SK-N-SH (cell line): ENCODE data around the gene CSRP1. TPM values are rescaled to one million over a fixed set of nuclear protein-coding genes. Genes with fewer than 3 reads are reported as not detected.
"Not testable (repeated sequence)": the region's sequence is repeated elsewhere in the genome, so short reads cannot be mapped to it uniquely, and the experiment has no call there.

Source experiments
- CTCF ChIA-PET: fragments of 300-600, 350-600 bp; formaldehyde crosslinking; extraction: SDS; loops from one replicate; lab custom pipeline; 2021; lab: Yijun Ruan, JAX
- POLR2A ChIA-PET: fragments of 350-600 bp; sonication (Branson Sonifier 250); formaldehyde crosslinking; extraction: SDS; loops from one replicate; lab custom pipeline; 2020; ENCODE audit warnings: antibody characterized with exemption, inconsistent platforms; lab: Yijun Ruan, JAX
- DNase-seq: peaks from one replicate; pipeline ENCODE4 v3.0.0; 2012
- H2AFZ ChIP-seq: fragments of 200-600 bp; sonication (generic); 2 replicates; pipeline ENCODE4 v1.8.1; 2016; ENCODE audit warnings: antibody characterized with exemption, mild to moderate bottlenecking, low read depth
- H3F3A ChIP-seq: fragments of 200-600 bp; sonication (generic); replicated peaks from 2 replicates; pipeline ENCODE3; 2016; ENCODE audit warnings: antibody characterized with exemption, mild to moderate bottlenecking; ENCODE audit not compliant: insufficient read depth
- H3K27ac ChIP-seq, 2 experiments: fragments of 200-500 bp in 1 of 2; fragments of 200-600 bp in 1 of 2; sonication (Bioruptor generic) in 1 of 2; sonication (generic), shearing (Covaris generic) in 1 of 2; 2 replicates each; pipeline versions ENCODE4 v1.5.1 to v1.6.1; 2014 to 2016; ENCODE audit warnings: low read depth in 2 of 2, inconsistent platforms in 1 of 2, low read length in 1 of 2, mild to moderate bottlenecking in 1 of 2, mixed read lengths in 1 of 2
- H3K27me3 ChIP-seq: fragments of 200-600 bp; sonication (generic), shearing (Covaris generic); 2 replicates; pipeline ENCODE4 v1.6.1; 2016; ENCODE audit warnings: mixed run types; ENCODE audit not compliant: insufficient read depth
- H3K36me3 ChIP-seq, 2 experiments: fragments of 200-500 bp in 1 of 2; fragments of 200-600 bp in 1 of 2; sonication (Bioruptor generic) in 1 of 2; sonication (generic) in 1 of 2; replicated peaks in 1 of 2; 2 replicates each; pipeline versions ENCODE3 to v1.5.1; 2014 to 2016; ENCODE audit warnings: low read length in 1 of 2, mild to moderate bottlenecking in 1 of 2; ENCODE audit not compliant: insufficient read depth in 2 of 2, control insufficient read depth in 1 of 2
- H3K4me1 ChIP-seq, 2 experiments: fragments of 200-500 bp in 1 of 2; fragments of 200-600 bp in 1 of 2; sonication (Bioruptor generic) in 1 of 2; sonication (generic), shearing (Covaris generic) in 1 of 2; 2 replicates each; pipeline versions ENCODE4 v1.5.1 to v1.6.1; 2014 to 2016; ENCODE audit warnings: low read depth in 1 of 2, low read length in 1 of 2, mixed run types in 1 of 2; ENCODE audit not compliant: insufficient read depth in 2 of 2, control insufficient read depth in 1 of 2
- H3K4me2 ChIP-seq: fragments of 200-600 bp; sonication (generic), shearing (Covaris generic); 2 replicates; pipeline ENCODE4 v1.6.1; 2017; ENCODE audit warnings: mixed run types
- H3K4me3 ChIP-seq, 2 experiments: fragments of 200-500 bp in 1 of 2; fragments of 200-600 bp in 1 of 2; sonication (Bioruptor generic) in 1 of 2; sonication (generic), shearing (Covaris generic) in 1 of 2; 2 replicates each; pipeline versions ENCODE4 v1.5.1 to v1.8.1; 2014 to 2016; ENCODE audit warnings: low read depth in 2 of 2, inconsistent platforms in 1 of 2, low read length in 1 of 2, mild to moderate bottlenecking in 1 of 2, mixed read lengths in 1 of 2, moderate library complexity in 1 of 2
- H3K79me2 ChIP-seq: fragments of 200-600 bp; sonication (generic); 2 replicates; pipeline ENCODE4 v1.8.1; 2017; ENCODE audit warnings: mild to moderate bottlenecking; ENCODE audit not compliant: insufficient read depth
- H3K9ac ChIP-seq: fragments of 200-600 bp; sonication (generic); 2 replicates; pipeline ENCODE4 v1.6.1; 2017; ENCODE audit warnings: mixed run types
- H3K9me2 ChIP-seq: fragments of 200-600 bp; sonication (generic); 2 replicates; pipeline ENCODE4 v1.6.1; 2017; ENCODE audit warnings: mixed run types
- H3K9me3 ChIP-seq: fragments of 200-600 bp; sonication (generic); 2 replicates; pipeline ENCODE4 v1.6.1; 2017; ENCODE audit warnings: mixed run types, mild to moderate bottlenecking, moderate library complexity
- H4K20me1 ChIP-seq: fragments of 200-600 bp; sonication (generic); 2 replicates; pipeline ENCODE4 v1.6.1; 2017; ENCODE audit warnings: mild to moderate bottlenecking, mixed run types; ENCODE audit not compliant: insufficient read depth
- CHD2 ChIP-seq: fragments of 150-350 bp; IDR thresholded peaks from 2 replicates; pipeline ENCODE4 v1.6.1; 2018; ENCODE audit warnings: low read length; ENCODE audit not compliant: partially characterized antibody
- ELF1 ChIP-seq: IDR thresholded peaks from 2 replicates; pipeline ENCODE4 v1.4.0; 2012
- MEF2A ChIP-seq: IDR thresholded peaks from 2 replicates; pipeline ENCODE4 v1.4.0; 2012; ENCODE audit warnings: low read depth, borderline replicate concordance
- NRF1 ChIP-seq: IDR thresholded peaks from 2 replicates; pipeline ENCODE4 v1.6.1; 2012; ENCODE audit warnings: low read depth, mild to moderate bottlenecking, low read length
- POLR2AphosphoS5 ChIP-seq: IDR thresholded peaks from 2 replicates; pipeline ENCODE4 v1.6.1; 2012; ENCODE audit warnings: low read depth, low read length
- RXRA ChIP-seq: IDR thresholded peaks from 2 replicates; pipeline ENCODE4 v1.4.0; 2012; ENCODE audit warnings: low read depth, mild to moderate bottlenecking, borderline replicate concordance
- SIN3A ChIP-seq: IDR thresholded peaks from 2 replicates; pipeline ENCODE4 v1.6.1; 2012; ENCODE audit warnings: low read depth, mild to moderate bottlenecking, low read length, moderate library complexity, borderline replicate concordance
- TCF12 ChIP-seq: IDR thresholded peaks from 2 replicates; pipeline ENCODE4 v1.4.0; 2012
- TEAD4 ChIP-seq: IDR thresholded peaks from 2 replicates; pipeline ENCODE4 v1.4.0; 2012; ENCODE audit warnings: mild to moderate bottlenecking, borderline replicate concordance; ENCODE audit not compliant: insufficient read depth
- YY1 ChIP-seq: IDR thresholded peaks from 2 replicates; pipeline ENCODE4 v1.4.0; 2012; ENCODE audit warnings: low read depth, mild to moderate bottlenecking
- WGBS: methylation state at CpG from one replicate; pipeline ENCODE4 v1.1.6; 2017; ENCODE audit warnings: low lambda C conversion rate; 5-methylcytosine and 5-hydroxymethylcytosine counted together
- polyA plus RNA-seq, 3 experiments: library from polyadenylated mRNA; depleted of rRNA; stranded (reverse); fragments of >200 nt; gene quantifications; 2 replicates each; pipeline ENCODE4 v1.2.3, GENCODE V29; 2012
- TF ChIP-seq, protein P1 (sequence below): IDR thresholded peaks from 2 replicates; pipeline ENCODE4 v1.4.0; 2012; ENCODE audit warnings: low read depth
- TF ChIP-seq, protein P2 (sequence below): fragments of 150-350 bp; IDR thresholded peaks from 2 replicates; pipeline ENCODE4 v1.6.1; 2016; ENCODE audit warnings: mild to moderate bottlenecking, low read depth, low read length
- TF ChIP-seq, protein P3 (sequence below): IDR thresholded peaks from 2 replicates; pipeline ENCODE4 v1.6.1; 2012; ENCODE audit warnings: mild to moderate bottlenecking, low read depth, low read length, moderate library complexity
- TF ChIP-seq, protein P4 (sequence below): fragments of 150-350 bp; IDR thresholded peaks from 2 replicates; pipeline ENCODE4 v1.6.1; 2017; ENCODE audit warnings: antibody characterized with exemption, low read length, low read depth, borderline replicate concordance

CSRP1 gene
- polyA plus RNA-seq, 1 of the 3 experiments (the other 2 are of a cell fraction): 373 TPM

DNA sequence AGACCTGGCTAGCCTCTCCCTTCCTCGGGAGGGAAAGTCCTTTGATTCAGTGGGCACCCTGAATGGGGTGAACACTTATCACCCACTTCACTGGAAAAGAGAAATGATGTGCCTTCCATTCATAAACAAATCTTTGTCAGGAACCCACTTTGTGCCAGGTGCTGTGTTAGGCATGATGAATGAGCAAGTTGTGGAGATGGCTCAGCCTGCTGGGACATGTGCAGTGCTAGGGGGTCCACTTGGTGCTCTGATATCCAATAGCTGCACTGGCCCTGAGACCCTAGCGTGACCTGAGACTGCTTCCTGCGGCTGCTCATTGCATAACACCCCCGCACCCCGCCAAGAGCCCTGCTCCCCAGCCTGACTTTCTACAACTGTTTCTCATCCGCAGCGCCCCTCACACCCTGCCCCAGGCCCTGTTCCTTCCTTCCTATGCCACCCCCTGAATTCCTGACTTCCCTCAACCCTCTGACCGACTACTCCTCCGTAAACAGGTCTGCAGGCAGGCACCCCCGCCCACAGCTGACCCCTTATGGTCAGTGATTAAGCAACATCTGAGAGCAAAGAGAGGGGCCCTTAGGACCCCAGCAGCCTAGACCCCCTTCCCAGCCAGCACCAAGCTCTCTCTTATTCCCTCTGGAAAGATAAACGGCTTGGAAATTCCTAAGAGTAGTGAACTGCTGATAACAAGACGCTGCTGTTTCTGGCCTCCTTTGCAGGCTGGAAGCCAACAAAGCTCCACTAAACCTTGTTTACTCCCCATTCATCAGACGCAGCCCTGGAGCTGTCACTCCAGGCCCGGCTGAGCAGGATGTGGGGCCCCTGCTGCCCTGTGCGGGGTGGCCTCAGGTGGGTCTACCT, 12.9 kb downstream of the CSRP1 start:
- Histone ChIP-seq H3F3A (peaks cover 36% of the 10 kb centered on the region), H4K20me1 (peaks cover 2% of the 10 kb centered on the region; the same call in 1 of the 2 replicates), H3K27me3 (no peaks in the 10 kb centered on the region), H2AFZ (no peak overlapping the region), H3K9me3 (no peaks in the 10 kb centered on the region), H3K9me2 (no peaks in the 10 kb centered on the region), H3K9ac (no peak overlapping the region), H3K79me2 (peaks cover 63% of the 10 kb centered on the region), H3K36me3 (peaks cover 19 to 20% of the 10 kb centered on the region in 2 experiments), H3K27ac (no peak overlapping the region), H3K4me2 (no peak overlapping the region), H3K4me1 (peaks cover 18 to 27% of the 10 kb centered on the region in 2 experiments; a peak in 3 of 4 replicates), H3K4me3 (no peak overlapping the region)
- POLR2A ChIA-PET: no interaction called here
- no peak for TF ChIP-seq ELF1
- TF ChIP-seq, protein P1, sequence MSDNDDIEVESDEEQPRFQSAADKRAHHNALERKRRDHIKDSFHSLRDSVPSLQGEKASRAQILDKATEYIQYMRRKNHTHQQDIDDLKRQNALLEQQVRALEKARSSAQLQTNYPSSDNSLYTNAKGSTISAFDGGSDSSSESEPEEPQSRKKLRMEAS: no peak
- no peak for TF ChIP-seq SIN3A
- no peak for TF ChIP-seq TEAD4
- TF ChIP-seq POLR2AphosphoS5: no peak
- TF ChIP-seq, protein P2, sequence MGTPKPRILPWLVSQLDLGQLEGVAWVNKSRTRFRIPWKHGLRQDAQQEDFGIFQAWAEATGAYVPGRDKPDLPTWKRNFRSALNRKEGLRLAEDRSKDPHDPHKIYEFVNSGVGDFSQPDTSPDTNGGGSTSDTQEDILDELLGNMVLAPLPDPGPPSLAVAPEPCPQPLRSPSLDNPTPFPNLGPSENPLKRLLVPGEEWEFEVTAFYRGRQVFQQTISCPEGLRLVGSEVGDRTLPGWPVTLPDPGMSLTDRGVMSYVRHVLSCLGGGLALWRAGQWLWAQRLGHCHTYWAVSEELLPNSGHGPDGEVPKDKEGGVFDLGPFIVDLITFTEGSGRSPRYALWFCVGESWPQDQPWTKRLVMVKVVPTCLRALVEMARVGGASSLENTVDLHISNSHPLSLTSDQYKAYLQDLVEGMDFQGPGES: no peak
- TF ChIP-seq YY1: no peak
- no peak for TF ChIP-seq CHD2
- TF ChIP-seq, protein P3, sequence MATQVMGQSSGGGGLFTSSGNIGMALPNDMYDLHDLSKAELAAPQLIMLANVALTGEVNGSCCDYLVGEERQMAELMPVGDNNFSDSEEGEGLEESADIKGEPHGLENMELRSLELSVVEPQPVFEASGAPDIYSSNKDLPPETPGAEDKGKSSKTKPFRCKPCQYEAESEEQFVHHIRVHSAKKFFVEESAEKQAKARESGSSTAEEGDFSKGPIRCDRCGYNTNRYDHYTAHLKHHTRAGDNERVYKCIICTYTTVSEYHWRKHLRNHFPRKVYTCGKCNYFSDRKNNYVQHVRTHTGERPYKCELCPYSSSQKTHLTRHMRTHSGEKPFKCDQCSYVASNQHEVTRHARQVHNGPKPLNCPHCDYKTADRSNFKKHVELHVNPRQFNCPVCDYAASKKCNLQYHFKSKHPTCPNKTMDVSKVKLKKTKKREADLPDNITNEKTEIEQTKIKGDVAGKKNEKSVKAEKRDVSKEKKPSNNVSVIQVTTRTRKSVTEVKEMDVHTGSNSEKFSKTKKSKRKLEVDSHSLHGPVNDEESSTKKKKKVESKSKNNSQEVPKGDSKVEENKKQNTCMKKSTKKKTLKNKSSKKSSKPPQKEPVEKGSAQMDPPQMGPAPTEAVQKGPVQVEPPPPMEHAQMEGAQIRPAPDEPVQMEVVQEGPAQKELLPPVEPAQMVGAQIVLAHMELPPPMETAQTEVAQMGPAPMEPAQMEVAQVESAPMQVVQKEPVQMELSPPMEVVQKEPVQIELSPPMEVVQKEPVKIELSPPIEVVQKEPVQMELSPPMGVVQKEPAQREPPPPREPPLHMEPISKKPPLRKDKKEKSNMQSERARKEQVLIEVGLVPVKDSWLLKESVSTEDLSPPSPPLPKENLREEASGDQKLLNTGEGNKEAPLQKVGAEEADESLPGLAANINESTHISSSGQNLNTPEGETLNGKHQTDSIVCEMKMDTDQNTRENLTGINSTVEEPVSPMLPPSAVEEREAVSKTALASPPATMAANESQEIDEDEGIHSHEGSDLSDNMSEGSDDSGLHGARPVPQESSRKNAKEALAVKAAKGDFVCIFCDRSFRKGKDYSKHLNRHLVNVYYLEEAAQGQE: no peak
- no peak for TF ChIP-seq TCF12
- TF ChIP-seq RXRA: no peak
- TF ChIP-seq MEF2A: no peak
- TF ChIP-seq NRF1: no peak
- TF ChIP-seq, protein P4, sequence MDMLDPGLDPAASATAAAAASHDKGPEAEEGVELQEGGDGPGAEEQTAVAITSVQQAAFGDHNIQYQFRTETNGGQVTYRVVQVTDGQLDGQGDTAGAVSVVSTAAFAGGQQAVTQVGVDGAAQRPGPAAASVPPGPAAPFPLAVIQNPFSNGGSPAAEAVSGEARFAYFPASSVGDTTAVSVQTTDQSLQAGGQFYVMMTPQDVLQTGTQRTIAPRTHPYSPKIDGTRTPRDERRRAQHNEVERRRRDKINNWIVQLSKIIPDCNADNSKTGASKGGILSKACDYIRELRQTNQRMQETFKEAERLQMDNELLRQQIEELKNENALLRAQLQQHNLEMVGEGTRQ: no peak
- CTCF ChIA-PET: interaction anchor here (0.8 to 31.9 kb wide), 4 partner anchors 8 to 58 kb away, joined by 3 to 860 read pairs (median 432); partner anchors contain the start of gene CSRP1
- WGBS: 82% methylated on average over 10 of the region's 15 CpGs
- no peak for DNase-seq

DNA sequence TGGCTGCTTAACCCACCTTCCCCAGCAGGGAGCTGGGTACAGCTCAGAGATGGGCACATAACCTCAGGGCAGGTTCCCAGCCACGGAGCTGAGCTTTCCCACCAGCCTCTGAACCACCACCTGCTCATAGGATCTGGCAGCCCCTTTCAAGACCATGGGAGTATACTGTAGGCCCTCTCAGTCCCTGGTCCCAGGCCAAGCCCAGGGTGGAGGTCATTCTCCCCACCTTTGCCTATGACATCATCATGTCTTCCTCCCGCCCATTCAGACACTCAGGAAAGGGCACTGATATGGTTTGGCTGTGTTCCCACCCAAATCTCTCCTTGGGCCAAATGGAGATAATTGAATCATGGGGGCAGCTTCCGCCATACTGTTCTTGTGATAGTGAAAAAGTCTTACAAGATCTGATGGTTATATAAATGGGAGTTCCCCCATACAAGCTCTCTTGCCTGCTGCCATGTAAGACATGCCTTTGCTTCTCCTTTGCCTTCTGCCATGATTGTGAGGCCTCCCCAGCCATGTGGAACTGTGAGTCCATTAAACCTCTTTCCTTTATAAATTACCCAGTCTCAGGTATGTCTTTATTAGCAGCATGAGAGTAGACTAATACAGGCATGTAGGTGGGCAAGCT, 13.8 kb downstream of the CSRP1 start:
- H3F3A ChIP-seq: peaks cover 36% of the 10 kb centered on the region
- H3K9me3 ChIP-seq, H3K9ac ChIP-seq, H3K4me2 ChIP-seq, DNase-seq, H4K20me1 ChIP-seq, H2AFZ ChIP-seq, H3K27me3 ChIP-seq, H3K9me2 ChIP-seq, POLR2A ChIA-PET, H3K4me3 ChIP-seq, H3K27ac ChIP-seq: not testable (repeated sequence)
- CTCF ChIA-PET: interaction anchor here (1.2 to 31.9 kb wide), 3 partner anchors 7 to 57 kb away, joined by 3 to 860 read pairs (median 860); partner anchors contain the start of gene CSRP1
- WGBS: 96% methylated on average over 2 of the region's 3 CpGs
- H3K36me3 ChIP-seq: peaks cover 21% of the 10 kb centered on the region in 2 experiments
- peaks cover 23 to 35% of the 10 kb centered on the region in 2 experiments for H3K4me1 ChIP-seq
- peaks cover 62% of the 10 kb centered on the region for H3K79me2 ChIP-seq
